IPS-18a (cell line): Measurements from ENCODE around the gene MIER3.
A peak's percentile ranks its signal among the peaks of the same experiment; 100 is the strongest.

ENCODE experiments used
- H3K27ac ChIP-seq: one replicate; pipeline ENCODE4 v1.5.1; 2013; ENCODE audit warnings: low read length
- H3K27me3 ChIP-seq: one replicate; pipeline ENCODE4 v1.6.1; 2013; ENCODE audit warnings: mild to moderate bottlenecking, low read length; ENCODE audit not compliant: control insufficient read depth, insufficient read depth
- H3K36me3 ChIP-seq: one replicate; pipeline ENCODE4 v1.6.1; 2013; ENCODE audit warnings: low read depth, low read length; ENCODE audit not compliant: control insufficient read depth
- H3K4me1 ChIP-seq: one replicate; pipeline ENCODE4 v1.6.1; 2013; ENCODE audit warnings: low read depth, low read length; ENCODE audit not compliant: control insufficient read depth
- H3K4me3 ChIP-seq: one replicate; pipeline ENCODE4 v1.5.1; 2013; ENCODE audit warnings: low read length
- H3K9ac ChIP-seq: one replicate; pipeline ENCODE4 v1.6.1; 2013; ENCODE audit warnings: mild to moderate bottlenecking, low read length, moderate library complexity
- H3K9me3 ChIP-seq: one replicate; pipeline ENCODE4 v1.6.1; 2013; ENCODE audit warnings: low read depth, low read length; ENCODE audit not compliant: control insufficient read depth

Gene MIER3

GRCh38 chr5:56959326-56959725 lies 7.4 kb upstream of the MIER3 start:
- Histone ChIP-seq H3K27me3 (no peaks in the 10 kb centered on the region), H3K9ac (no peak overlapping the region), H3K4me3 (no peak overlapping the region), H3K4me1 (no peaks in the 10 kb centered on the region), H3K27ac (no peak overlapping the region), H3K9me3 (no peaks in the 10 kb centered on the region), H3K36me3 (no peaks in the 10 kb centered on the region)

- H3K4me1 ChIP-seq = no peaks in the 10 kb centered on the region
- H3K27ac ChIP-seq = no peak overlapping the region
- no peaks in the 10 kb centered on the region for H3K36me3 ChIP-seq
- H3K9me3 ChIP-seq = no peaks in the 10 kb centered on the region
- H3K27me3 ChIP-seq = peaks cover 4% of the 10 kb centered on the region
- no peak overlapping the region for H3K9ac ChIP-seq
- H3K4me3 ChIP-seq = no peak overlapping the region
Observed at GRCh38 chr5:56958595-56958994, 6.7 kb upstream of the MIER3 start.

GRCh38 chr5:56954262-56954661 lies 2.3 kb upstream of the MIER3 start:
- H3K27ac ChIP-seq = no peak overlapping the region
- no peak overlapping the region for H3K4me3 ChIP-seq
- H3K9ac ChIP-seq = no peak overlapping the region
- no peaks in the 10 kb centered on the region for H3K9me3 ChIP-seq
- peaks cover 3% of the 10 kb centered on the region for H3K36me3 ChIP-seq
- peaks cover 6% of the 10 kb centered on the region for H3K4me1 ChIP-seq
- H3K27me3 ChIP-seq = peaks cover 13% of the 10 kb centered on the region

- H3K9ac ChIP-seq = peak overlapping the region; percentile 67
- no peaks in the 10 kb centered on the region for H3K9me3 ChIP-seq
- no peak overlapping the region for H3K27ac ChIP-seq
- peaks cover 6% of the 10 kb centered on the region for H3K4me1 ChIP-seq
- peaks cover 17% of the 10 kb centered on the region for H3K36me3 ChIP-seq
- H3K27me3 ChIP-seq = peaks cover 13% of the 10 kb centered on the region
- H3K4me3 ChIP-seq = peak overlapping the region; percentile 73
Observed at GRCh38 chr5:56951126-56951945, 587 bp downstream of the MIER3 start.

- Histone ChIP-seq H3K9me3 (no peaks in the 10 kb centered on the region), H3K4me1 (peaks cover 6% of the 10 kb centered on the region), H3K4me3 (peak overlapping the region; percentile 73), H3K27me3 (peaks cover 13% of the 10 kb centered on the region), H3K36me3 (peaks cover 24% of the 10 kb centered on the region), H3K27ac (no peak overlapping the region), H3K9ac (peak overlapping the region; percentile 67)
Observed at GRCh38 chr5:56950626-56951125, 1.2 kb downstream of the MIER3 start.

GRCh38 chr5:56947052-56947451 lies 4.9 kb downstream of the MIER3 start:
- Histone ChIP-seq H3K36me3 (peaks cover 57% of the 10 kb centered on the region), H3K27me3 (no peaks in the 10 kb centered on the region)

GRCh38 chr5:56941981-56942380 lies 9.9 kb downstream of the MIER3 start:
- Histone ChIP-seq H3K27ac (no peak overlapping the region), H3K4me1 (no peaks in the 10 kb centered on the region), H3K4me3 (no peak overlapping the region), H3K9me3 (no peaks in the 10 kb centered on the region), H3K36me3 (peaks cover 96% of the 10 kb centered on the region), H3K9ac (no peak overlapping the region), H3K27me3 (no peaks in the 10 kb centered on the region)

More at GRCh38 chr5:56947052-56947451, 4.9 kb downstream of the MIER3 start:
- Histone ChIP-seq H3K9ac (no peak overlapping the region), H3K4me1 (peaks cover 6% of the 10 kb centered on the region), H3K9me3 (no peaks in the 10 kb centered on the region), H3K27ac (no peak overlapping the region), H3K4me3 (no peak overlapping the region)

GRCh38 chr5:56938858-56939257 lies 13.1 kb downstream of the MIER3 start:
- Histone ChIP-seq H3K9ac (no peak overlapping the region), H3K4me3 (no peak overlapping the region), H3K27ac (no peak overlapping the region), H3K4me1 (no peaks in the 10 kb centered on the region), H3K27me3 (no peaks in the 10 kb centered on the region), H3K9me3 (no peaks in the 10 kb centered on the region), H3K36me3 (peaks cover 94% of the 10 kb centered on the region)

- no peak overlapping the region for H3K27ac ChIP-seq
- H3K27me3 ChIP-seq = no peaks in the 10 kb centered on the region
- H3K9me3 ChIP-seq = no peaks in the 10 kb centered on the region
- H3K36me3 ChIP-seq = peaks cover 87% of the 10 kb centered on the region
- no peaks in the 10 kb centered on the region for H3K4me1 ChIP-seq
- H3K9ac ChIP-seq = no peak overlapping the region
- H3K4me3 ChIP-seq = no peak overlapping the region
Observed at GRCh38 chr5:56934325-56934724, 17.6 kb downstream of the MIER3 start.

- peaks cover 72% of the 10 kb centered on the region for H3K36me3 ChIP-seq
- H3K4me3 ChIP-seq = no peak overlapping the region
- no peak overlapping the region for H3K9ac ChIP-seq
- H3K4me1 ChIP-seq = no peaks in the 10 kb centered on the region
- peaks cover 3% of the 10 kb centered on the region for H3K9me3 ChIP-seq
- H3K27ac ChIP-seq = no peak overlapping the region
- no peaks in the 10 kb centered on the region for H3K27me3 ChIP-seq
Observed at GRCh38 chr5:56922922-56923321, 29.0 kb downstream of the MIER3 start.

GRCh38 chr5:56919942-56920662 lies 31.8 kb downstream of the MIER3 start:
- H3K4me1 ChIP-seq = no peaks in the 10 kb centered on the region
- H3K9ac ChIP-seq = no peak overlapping the region
- H3K4me3 ChIP-seq = no peak overlapping the region
- H3K27me3 ChIP-seq = no peaks in the 10 kb centered on the region
- H3K27ac ChIP-seq = no peak overlapping the region
- H3K9me3 ChIP-seq = peaks cover 3% of the 10 kb centered on the region
- peaks cover 47% of the 10 kb centered on the region for H3K36me3 ChIP-seq
